ENCODE data around the gene RAD17. TPM values are rescaled to one million over a fixed set of nuclear protein-coding genes. Genes with fewer than 3 reads are reported as not detected.
A peak's percentile ranks its signal among the peaks of the same experiment; 100 is the strongest.
"Not testable (repeated sequence)": the region's sequence is repeated elsewhere in the genome, so short reads cannot be mapped to it uniquely, and the experiment has no call there.

The RAD17 gene
- total and polyA plus RNA-seq, 2 experiments from 2014 or later, result 15.8 to 21.7 TPM

GRCh38 chr5:69444127-69444754 lies 74.6 kb downstream of the RAD17 start:
- Histone ChIP-seq H3K27me3 (replicated peaks; ENCODE audit: insufficient read depth) (no peaks in the 10 kb centered on the region), H3K9me2 (ENCODE audit: insufficient read depth) (no peaks in the 10 kb centered on the region), H3K4me1 (ENCODE audit: insufficient read depth) (no peaks in the 10 kb centered on the region), H3F3A (ENCODE audit: insufficient read depth) (no peaks in the 10 kb centered on the region), H3K36me3 (ENCODE audit: low read depth) (no peaks in the 10 kb centered on the region), H3K9me3 (ENCODE audit: low read depth) (no peaks in the 10 kb centered on the region), H2AFZ (no peak overlapping the region), H3K4me3 (no peak overlapping the region), H3K4me2 (ENCODE audit: unreplicated experiment) (no peak overlapping the region), H4K20me1 (ENCODE audit: insufficient read depth) (no peaks in the 10 kb centered on the region), H3K79me2 (ENCODE audit: insufficient read depth) (no peaks in the 10 kb centered on the region), H3K9ac (no peak overlapping the region), H3K27ac (no peak overlapping the region)
- DNase-seq, result no peak
- TF ChIP-seq EZH2phosphoT487 (IDR thresholded peaks at IDR 0.05; ENCODE audit: insufficient read depth, low read depth) (no peak), EZH2 (IDR thresholded peaks at IDR 0.05; ENCODE audit: insufficient read depth, poor library complexity, severe bottlenecking) (no peak)
- in situ Hi-C loops (cut with MboI), result no loop called here
- WGBS, 2 experiments (ENCODE audit: low coverage in 1 of 2, low lambda C conversion rate in 2 of 2, missing lambda C conversion rate in 2 of 2), result 91 to 95% methylated on average over 7 of the region's 7 CpGs

GRCh38 chr5:69449511-69449910 lies 79.9 kb downstream of the RAD17 start:
- Histone ChIP-seq H3K79me2 (ENCODE audit: insufficient read depth) (no peaks in the 10 kb centered on the region), H2AFZ (no peak overlapping the region), H3K27me3 (replicated peaks; ENCODE audit: insufficient read depth) (no peaks in the 10 kb centered on the region), H3K4me2 (ENCODE audit: unreplicated experiment) (no peak overlapping the region), H4K20me1 (ENCODE audit: insufficient read depth) (no peaks in the 10 kb centered on the region), H3K9me2 (ENCODE audit: insufficient read depth) (no peaks in the 10 kb centered on the region), H3F3A (ENCODE audit: insufficient read depth) (peaks cover 9% of the 10 kb centered on the region), H3K36me3 (ENCODE audit: low read depth) (no peaks in the 10 kb centered on the region), H3K4me3 (no peak overlapping the region), H3K4me1 (ENCODE audit: insufficient read depth) (peaks cover 9% of the 10 kb centered on the region), H3K9me3 (ENCODE audit: low read depth) (no peaks in the 10 kb centered on the region), H3K27ac (no peak overlapping the region), H3K9ac (no peak overlapping the region)
- DNase-seq, result no peak
- TF ChIP-seq EZH2 (IDR thresholded peaks at IDR 0.05; ENCODE audit: insufficient read depth, poor library complexity, severe bottlenecking) (no peak), EZH2phosphoT487 (IDR thresholded peaks at IDR 0.05; ENCODE audit: insufficient read depth, low read depth) (no peak)
- WGBS, 2 experiments (ENCODE audit: low coverage in 1 of 2, low lambda C conversion rate in 2 of 2, missing lambda C conversion rate in 2 of 2), result 89 to 90% methylated on average over 8 of the region's 8 CpGs
- in situ Hi-C loops (cut with MboI), result no loop called here

DNA sequence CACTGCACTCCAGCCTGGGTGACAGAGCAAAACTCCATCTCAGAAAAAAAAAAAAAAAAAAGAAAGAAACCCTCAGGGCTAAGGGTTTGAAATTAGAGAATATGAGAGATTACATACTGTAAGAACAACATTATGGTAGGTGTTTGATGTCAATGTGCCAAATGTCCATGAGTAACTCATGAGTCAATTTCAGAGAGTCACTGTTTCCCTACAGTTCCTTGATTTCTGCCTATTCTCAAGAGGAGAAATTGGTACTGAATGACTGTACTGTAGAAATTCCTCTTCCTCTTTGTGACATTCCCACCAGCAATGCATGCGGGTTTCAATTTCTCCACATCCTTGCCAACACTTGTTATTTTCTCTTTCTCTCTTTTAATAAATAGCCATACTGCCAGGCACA lies 80.5 kb downstream of the RAD17 start:
- Histone ChIP-seq H3K27me3 (replicated peaks; ENCODE audit: insufficient read depth) (no peaks in the 10 kb centered on the region), H3F3A (ENCODE audit: insufficient read depth) (peaks cover 9% of the 10 kb centered on the region), H3K9me2 (ENCODE audit: insufficient read depth) (no peaks in the 10 kb centered on the region), H2AFZ (no peak overlapping the region), H3K4me1 (ENCODE audit: insufficient read depth) (peaks cover 9% of the 10 kb centered on the region), H4K20me1 (ENCODE audit: insufficient read depth) (no peaks in the 10 kb centered on the region), H3K9ac (no peak overlapping the region), H3K9me3 (ENCODE audit: low read depth) (no peaks in the 10 kb centered on the region), H3K27ac (peak overlapping the region; percentile 80), H3K4me3 (no peak overlapping the region), H3K4me2 (ENCODE audit: unreplicated experiment) (no peak overlapping the region), H3K79me2 (ENCODE audit: insufficient read depth) (no peaks in the 10 kb centered on the region), H3K36me3 (ENCODE audit: low read depth) (no peaks in the 10 kb centered on the region)
- TF ChIP-seq EZH2phosphoT487 (IDR thresholded peaks at IDR 0.05; ENCODE audit: insufficient read depth, low read depth) (no peak), EZH2 (IDR thresholded peaks at IDR 0.05; ENCODE audit: insufficient read depth, poor library complexity, severe bottlenecking) (no peak)
- peak; percentile 95 for DNase-seq
- WGBS, 2 experiments (ENCODE audit: low coverage in 1 of 2, low lambda C conversion rate in 2 of 2, missing lambda C conversion rate in 2 of 2), result 5 to 11% methylated on average over 1 of the region's 1 CpG
- in situ Hi-C loops (cut with MboI), result no loop called here

GRCh38 chr5:69450527-69450926 lies 80.9 kb downstream of the RAD17 start:
- H3K9me2 ChIP-seq (ENCODE audit: insufficient read depth); H3K9ac ChIP-seq; H2AFZ ChIP-seq; H3K27me3 ChIP-seq (replicated peaks; ENCODE audit: insufficient read depth); H3K36me3 ChIP-seq (ENCODE audit: low read depth); H3K4me2 ChIP-seq (ENCODE audit: unreplicated experiment); H3K4me1 ChIP-seq (ENCODE audit: insufficient read depth); H3K4me3 ChIP-seq; H3F3A ChIP-seq (ENCODE audit: insufficient read depth); H3K79me2 ChIP-seq (ENCODE audit: insufficient read depth); H3K9me3 ChIP-seq (ENCODE audit: low read depth); in situ Hi-C loops (cut with MboI); DNase-seq; H4K20me1 ChIP-seq (ENCODE audit: insufficient read depth): not testable (repeated sequence)
- 88 to 91% methylated on average over 8 of the region's 8 CpGs for WGBS, 2 experiments (ENCODE audit: low coverage in 1 of 2, low lambda C conversion rate in 2 of 2, missing lambda C conversion rate in 2 of 2)
- H3K27ac ChIP-seq, result peak overlapping the region; percentile 80

All from GM23248 (cell line).